Sciatic nerve (tissue), 2 donors: ENCODE measurements around the gene SRSF11. TPM values are rescaled to one million over a fixed set of nuclear protein-coding genes. Genes with fewer than 3 reads are reported as not detected.

Experiments used
- ATAC-seq: fragments of 200-7000 bp; cut with Tn5 transposase; one replicate; pipeline ENCODE4 v1.9.1; 2020; ENCODE audit warnings: mild to moderate bottlenecking, moderate library complexity
- DNase-seq: peaks from one replicate; pipeline ENCODE4 v3.0.0-alpha.2; 2020; ENCODE audit warnings: low spot score
- intact Hi-C: fragments of 100-400 bp; cut with DNase I; formaldehyde crosslinking; loops from one replicate; pipeline ENCODE4 v1.14.2; 2022
- total RNA-seq: library from RNA; stranded (reverse); fragmentation: NEBNext Ultra II Directional; extraction: Animal tissue kit (Norgen Biotek cat#: 25700); gene quantifications from one replicate; pipeline ENCODE4 v1.2.1, GENCODE V29; 2021
- donor health status: DM: no; HTN: no; CAD: no.
- donor health status: DM: no; HTN: no; CAD: no.

The SRSF11 gene
- total RNA-seq, 1 donor from 2014 or later = 228 TPM

- no peak for DNase-seq
- intact Hi-C loops = no loop called here
- no peak for ATAC-seq
Observed at GRCh38 chr1:70290218-70290617, 69.0 kb downstream of the SRSF11 start.

GRCh38 chr1:70293186-70293843 is 72.1 kb downstream of the SRSF11 start:
- DNase-seq = no peak
- intact Hi-C loops = no loop called here
- ATAC-seq = no peak

DNA sequence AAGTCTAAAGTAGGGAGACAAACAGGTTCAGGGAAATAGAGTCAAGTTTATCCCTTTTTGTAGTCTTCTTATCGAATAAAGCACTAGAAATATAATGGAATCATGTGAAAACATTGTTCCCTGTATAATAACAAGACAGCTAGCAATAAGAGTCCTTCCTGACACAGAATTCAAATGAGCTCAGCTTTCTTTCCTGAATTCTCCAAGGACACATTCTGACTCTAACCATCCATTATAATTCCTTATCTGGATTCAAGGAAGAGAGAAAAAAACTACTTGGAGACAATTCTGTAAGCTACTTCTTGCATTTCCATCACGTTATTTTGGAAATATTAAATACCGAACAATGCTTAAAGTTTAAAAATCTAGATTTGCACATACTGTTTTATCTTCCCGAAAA is 74.6 kb downstream of the SRSF11 start:
- intact Hi-C loops = no loop called here
- ATAC-seq = no peak
- DNase-seq = no peak

DNA sequence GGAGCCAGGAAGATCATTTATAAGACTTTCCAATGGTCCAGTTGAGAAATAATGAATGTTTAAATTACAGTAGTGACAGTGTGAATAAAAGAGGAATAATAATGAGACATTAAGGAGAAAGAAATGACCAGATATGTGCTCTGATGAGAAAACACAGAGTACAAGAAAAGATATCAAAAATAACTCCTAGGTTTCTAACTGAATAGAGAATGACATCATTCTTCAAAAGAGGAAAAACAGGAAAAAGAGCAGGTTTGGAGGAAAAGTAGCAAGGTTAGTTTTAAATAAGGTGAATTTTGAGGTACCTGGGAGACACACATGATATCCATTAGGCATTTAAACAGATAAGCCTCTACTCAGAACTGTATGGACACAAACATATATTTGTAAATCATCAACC is 78.3 kb downstream of the SRSF11 start:
- intact Hi-C loops = no loop called here
- no peak for ATAC-seq
- no peak for DNase-seq

Other genes with a start within 250 kb of the SRSF11 start
- gene LRRC40, start 15.8 kb upstream of the SRSF11 start, total RNA-seq = 15.4 TPM
- gene ANKRD13C, start 133.3 kb downstream of the SRSF11 start, total RNA-seq = 33.2 TPM
- 5.3 TPM for gene CTH, start 189.9 kb downstream of the SRSF11 start, total RNA-seq